GM18951 (cell line): Measurements from ENCODE around the gene PIM3.

Source experiments
- POLR2A ChIP-seq: IDR thresholded peaks from 4 replicates; pipeline ENCODE4 v1.6.1; 2011; ENCODE audit warnings: mild to moderate bottlenecking; ENCODE audit not compliant: insufficient read length, insufficient read depth; ENCODE audit errors: extremely low read depth
- in situ Hi-C: fragments of 300-500 bp; cut with MboI; formaldehyde crosslinking; loops from one replicate; pipeline ENCODE4 v1.12.0; 2022; ENCODE audit warnings: low sequenced_read_pairs, mixed read lengths, inconsistent platforms; ENCODE audit not compliant: unreplicated experiment

The PIM3 gene

DNA sequence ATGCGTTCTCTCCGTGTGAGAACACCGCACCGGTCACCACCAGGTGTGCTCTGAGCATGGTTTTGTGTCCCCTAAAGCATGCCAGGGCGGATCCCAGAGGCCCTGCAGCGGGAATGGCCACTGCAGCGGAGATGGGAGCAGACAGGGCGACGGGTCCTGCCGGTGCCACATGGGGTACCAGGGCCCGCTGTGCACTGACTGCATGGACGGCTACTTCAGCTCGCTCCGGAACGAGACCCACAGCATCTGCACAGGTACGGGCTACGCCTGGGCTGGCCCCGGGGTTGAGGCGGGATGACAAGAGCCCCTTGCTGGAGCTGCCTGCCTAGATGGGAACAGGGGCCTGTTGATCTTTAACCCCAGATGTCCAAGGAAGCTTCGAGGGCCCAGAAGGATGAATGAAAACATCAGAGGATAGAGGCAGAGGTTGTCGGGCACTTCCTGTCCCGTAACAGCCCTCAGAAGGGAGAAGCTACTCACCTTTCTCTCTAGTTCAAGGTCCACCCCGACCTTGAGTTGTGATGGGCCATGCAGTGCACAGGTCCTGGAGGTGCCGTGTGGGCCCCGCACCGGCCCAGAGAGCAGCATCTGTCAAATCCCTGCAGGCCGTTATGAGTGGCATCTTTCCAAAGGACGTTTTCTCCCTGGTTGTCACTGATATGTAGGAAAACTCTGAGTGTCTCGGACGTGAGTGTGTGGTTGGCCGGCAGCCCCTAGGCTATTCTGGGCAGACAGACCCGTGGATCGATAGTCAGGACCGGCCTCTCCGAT is 38.9 kb upstream of the PIM3 start:
- in situ Hi-C loops, result no loop called here

DNA sequence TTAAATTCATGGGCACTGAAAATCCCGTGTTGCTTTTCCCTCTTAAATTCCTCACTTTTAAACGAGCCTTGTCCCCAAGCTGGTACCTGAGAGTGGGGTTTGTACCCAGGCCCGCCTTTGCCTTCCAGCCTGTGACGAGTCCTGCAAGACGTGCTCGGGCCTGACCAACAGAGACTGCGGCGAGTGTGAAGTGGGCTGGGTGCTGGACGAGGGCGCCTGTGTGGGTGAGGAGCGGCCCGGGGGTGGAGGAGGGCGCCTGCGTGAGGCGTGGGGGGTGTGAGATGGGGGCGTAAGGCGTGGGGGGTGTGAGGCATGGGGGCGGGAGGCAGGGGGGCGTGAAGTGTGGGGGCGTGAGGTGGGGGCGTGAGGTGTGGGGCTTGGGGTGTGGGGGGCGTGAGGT is 38.1 kb upstream of the PIM3 start:
- in situ Hi-C loops, result no loop called here
- TF ChIP-seq POLR2A, result no peak

More for the DNA sequence above, 38.9 kb upstream of the PIM3 start:
- TF ChIP-seq POLR2A, result no peak

DNA sequence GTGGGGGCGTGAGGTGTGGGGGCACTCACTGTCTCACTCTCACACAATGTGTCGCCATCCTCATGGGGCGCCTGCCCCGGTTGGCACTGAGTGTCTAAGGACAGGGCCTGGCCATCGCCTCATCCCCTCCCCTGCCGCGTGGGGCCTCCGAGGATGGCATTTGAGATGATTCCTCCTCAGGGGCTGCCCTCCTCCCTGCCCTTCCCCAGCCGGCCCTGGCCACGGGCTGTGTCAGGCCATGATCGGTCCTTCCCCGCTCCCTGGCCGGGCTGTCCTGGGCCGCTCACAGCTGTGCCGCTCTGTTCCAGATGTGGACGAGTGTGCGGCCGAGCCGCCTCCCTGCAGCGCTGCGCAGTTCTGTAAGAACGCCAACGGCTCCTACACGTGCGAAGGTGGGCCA is 37.6 kb upstream of the PIM3 start:
- TF ChIP-seq POLR2A, result no peak
- in situ Hi-C loops, result no loop called here

DNA sequence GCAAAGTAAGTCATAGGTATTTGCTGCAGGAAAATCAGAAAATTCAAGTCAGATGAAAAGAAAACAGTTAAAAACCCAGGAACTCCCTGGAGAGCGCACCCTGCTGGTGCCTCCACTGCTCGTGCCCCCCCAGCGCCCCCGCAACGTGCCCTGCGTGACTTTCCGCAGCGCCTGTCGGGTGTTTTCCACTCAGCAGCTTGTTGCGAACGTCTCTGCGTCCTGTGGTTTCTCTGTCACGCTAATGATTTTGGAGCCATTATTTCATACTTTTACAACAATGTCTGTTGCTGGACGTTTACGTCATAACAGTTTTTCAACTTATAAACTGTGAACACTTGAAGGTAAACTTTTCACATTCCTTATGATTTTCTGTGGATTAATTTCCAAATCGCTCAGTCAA is 37.1 kb upstream of the PIM3 start:
- no peak for TF ChIP-seq POLR2A
- in situ Hi-C loops, result no loop called here

DNA sequence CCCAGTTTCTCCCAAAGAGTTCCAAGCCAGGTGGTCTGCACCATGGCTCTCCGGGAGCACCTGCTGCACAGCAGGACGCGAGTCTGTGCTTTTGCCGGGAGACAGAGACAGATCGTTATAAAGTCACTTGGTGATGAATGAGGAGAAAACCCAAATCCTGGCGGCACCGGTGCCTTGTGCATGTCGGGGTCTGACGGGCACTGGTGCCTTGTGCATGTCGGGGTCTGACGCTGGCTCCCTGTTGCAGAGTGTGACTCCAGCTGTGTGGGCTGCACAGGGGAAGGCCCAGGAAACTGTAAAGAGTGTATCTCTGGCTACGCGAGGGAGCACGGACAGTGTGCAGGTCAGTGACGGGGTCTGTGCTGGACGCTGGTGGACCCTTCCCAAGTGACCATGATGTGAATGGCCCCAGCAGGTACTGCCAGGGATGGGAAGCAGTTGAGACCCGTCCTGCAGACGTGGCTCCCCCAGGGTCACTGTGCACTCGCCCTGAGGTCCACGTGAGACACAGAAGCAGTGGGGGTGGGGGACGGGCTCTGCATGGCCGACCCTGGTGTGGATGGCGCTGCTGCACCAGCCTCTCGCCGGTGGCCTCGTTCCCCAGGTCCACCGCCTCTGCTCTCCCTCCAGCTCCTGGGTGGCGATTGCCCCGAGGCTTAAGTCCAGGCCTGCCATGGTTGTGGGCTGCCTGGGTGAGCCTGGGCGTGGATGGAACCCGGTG is 36.3 kb upstream of the PIM3 start:
- TF ChIP-seq POLR2A, result no peak
- in situ Hi-C loops, result no loop called here

DNA sequence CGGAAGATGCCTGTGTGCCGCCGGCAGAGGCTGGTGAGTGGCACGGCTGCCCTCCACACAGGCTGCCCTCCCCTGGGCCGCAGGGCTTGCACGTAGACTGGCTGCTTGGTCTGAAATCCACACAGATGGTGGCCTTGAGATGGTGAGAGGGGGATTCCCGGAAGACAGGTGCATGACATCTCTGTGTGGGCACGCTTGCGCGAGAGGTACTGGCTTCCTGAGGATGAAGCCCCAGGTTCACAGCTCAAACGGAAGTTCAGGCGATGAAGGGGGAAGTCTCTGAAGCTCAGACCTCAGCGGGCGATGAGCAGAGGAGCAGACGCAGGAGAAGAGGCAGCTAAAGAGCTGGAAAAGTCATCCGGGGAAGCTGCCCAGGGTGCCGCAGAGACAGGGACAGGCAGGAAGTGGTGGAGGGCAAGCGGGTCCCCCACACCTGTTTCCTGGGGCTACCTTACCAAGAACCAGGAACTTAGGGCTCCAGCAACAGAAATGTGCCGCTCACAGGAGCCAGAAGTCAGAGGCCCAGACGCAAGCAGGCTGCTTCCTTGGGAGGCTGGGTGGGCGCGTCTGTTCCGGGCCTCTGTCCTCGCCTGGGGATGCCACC is 34.9 kb upstream of the PIM3 start:
- in situ Hi-C loops, result loop anchor here (25.0 kb wide), 1 partner anchor 287 kb away; the partner anchor contains the start of gene SELENOO
- peak; percentile 61 for TF ChIP-seq POLR2A

DNA sequence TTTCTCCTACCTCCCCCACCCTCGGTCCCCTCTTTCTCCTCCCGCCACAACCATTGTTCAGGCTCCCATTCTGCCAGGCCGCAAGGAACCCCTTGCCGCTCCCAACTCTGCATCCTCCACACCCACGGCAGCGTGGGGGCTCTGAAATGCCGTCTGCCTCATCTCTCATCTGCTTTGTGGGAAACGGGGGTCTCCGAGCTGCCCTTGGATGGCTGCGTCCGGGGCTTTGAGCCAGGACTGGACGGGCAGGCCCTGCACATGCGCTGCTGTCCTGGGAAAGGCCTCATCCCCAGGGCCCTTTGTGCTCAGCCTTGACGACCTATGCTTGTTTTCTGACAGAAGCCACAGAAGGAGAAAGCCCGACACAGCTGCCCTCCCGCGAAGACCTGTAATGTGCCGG is 33.7 kb upstream of the PIM3 start:
- in situ Hi-C loops, result loop anchor here (25.0 kb wide), 1 partner anchor 285 kb away; the partner anchor contains the start of gene SELENOO
- TF ChIP-seq POLR2A, result no peak

DNA sequence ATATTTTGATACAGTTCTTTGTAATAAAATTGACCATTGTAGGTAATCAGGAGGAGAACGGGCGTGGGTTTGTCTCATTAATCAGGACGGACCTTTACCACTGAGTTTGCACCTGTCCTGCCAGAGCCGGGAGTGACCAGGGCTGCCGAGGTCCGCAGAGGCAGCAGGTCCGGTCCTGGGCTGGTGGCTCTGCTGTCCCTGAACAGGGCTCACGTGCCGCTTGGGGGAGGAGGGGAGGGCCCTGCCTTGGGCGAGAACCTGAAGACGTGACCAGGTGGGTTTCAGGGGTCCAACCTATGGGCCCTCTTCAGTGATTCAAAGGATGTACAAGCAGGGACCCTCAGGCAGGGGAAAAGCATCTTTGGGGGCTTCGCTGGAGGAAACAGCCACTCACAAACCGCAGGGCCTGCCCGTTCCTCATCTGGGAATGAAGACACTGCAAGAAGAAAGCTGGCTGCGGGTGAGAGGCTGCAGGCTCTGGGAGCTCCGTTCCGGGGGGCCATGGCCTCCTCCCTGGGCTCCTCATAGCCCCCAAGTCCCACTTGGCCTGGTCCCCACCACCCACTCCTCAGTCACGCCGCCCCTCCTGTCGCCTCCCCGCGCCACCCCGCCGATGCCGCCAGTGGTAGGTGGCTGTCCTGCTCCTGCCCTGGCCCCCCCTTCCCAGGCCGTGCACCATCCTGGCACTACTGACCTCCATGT is 32.9 kb upstream of the PIM3 start:
- TF ChIP-seq POLR2A, result no peak
- in situ Hi-C loops, result loop anchor here (25.0 kb wide), 1 partner anchor 285 kb away; the partner anchor contains the start of gene SELENOO

DNA sequence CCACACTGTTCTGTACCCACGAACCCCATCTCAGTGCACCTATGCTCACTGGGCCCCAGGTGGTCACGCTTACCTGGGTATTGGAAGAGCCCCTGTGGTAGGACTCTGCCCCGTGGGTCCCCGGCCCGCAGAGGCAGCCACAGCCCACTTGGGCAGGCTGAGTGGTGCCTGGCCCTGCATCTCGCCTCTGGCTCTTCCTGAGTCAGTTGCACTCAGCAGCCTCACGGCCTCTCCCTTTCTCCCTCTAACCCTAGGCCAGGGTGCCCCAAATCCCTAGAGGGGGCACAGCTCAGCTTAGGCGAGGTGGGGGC is 32.4 kb upstream of the PIM3 start:
- in situ Hi-C loops, result loop anchor here (25.0 kb wide), 1 partner anchor 284 kb away; the partner anchor contains the start of gene SELENOO
- no peak for TF ChIP-seq POLR2A

DNA sequence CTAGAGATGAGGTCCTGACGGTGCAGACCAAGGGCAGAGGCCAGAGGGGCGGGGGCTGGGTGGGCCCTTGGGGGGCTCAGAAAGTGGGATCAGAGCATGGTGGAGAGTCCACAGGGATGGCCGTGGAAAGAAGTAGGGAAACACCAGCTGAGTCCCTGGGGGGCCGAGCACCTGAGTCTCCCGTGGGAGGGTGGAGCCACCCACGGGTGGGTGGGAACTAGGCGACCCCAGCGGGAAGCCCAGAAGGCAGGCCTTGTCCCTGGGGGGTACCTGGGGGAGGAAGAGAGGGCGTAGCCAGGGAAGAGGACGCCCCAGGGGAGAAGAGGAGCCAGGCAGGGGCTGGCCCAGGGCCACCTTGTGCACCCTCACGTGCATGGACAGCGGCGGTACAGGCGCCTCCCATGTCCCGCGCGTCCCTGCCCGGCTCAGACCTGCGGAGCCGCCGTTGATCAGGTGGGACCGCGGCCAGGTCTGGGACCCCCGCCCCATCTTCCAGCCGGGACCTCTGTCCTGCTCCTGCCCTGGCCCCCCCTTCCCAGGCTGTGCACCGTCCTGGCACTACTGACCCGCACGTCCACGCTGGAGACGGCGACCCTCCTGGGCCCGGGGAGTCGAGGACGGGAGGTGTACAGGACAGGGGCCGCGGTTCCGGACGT is 31.9 kb upstream of the PIM3 start:
- no peak for TF ChIP-seq POLR2A
- in situ Hi-C loops, result loop anchor here (25.0 kb wide), 1 partner anchor 284 kb away; the partner anchor contains the start of gene SELENOO

DNA sequence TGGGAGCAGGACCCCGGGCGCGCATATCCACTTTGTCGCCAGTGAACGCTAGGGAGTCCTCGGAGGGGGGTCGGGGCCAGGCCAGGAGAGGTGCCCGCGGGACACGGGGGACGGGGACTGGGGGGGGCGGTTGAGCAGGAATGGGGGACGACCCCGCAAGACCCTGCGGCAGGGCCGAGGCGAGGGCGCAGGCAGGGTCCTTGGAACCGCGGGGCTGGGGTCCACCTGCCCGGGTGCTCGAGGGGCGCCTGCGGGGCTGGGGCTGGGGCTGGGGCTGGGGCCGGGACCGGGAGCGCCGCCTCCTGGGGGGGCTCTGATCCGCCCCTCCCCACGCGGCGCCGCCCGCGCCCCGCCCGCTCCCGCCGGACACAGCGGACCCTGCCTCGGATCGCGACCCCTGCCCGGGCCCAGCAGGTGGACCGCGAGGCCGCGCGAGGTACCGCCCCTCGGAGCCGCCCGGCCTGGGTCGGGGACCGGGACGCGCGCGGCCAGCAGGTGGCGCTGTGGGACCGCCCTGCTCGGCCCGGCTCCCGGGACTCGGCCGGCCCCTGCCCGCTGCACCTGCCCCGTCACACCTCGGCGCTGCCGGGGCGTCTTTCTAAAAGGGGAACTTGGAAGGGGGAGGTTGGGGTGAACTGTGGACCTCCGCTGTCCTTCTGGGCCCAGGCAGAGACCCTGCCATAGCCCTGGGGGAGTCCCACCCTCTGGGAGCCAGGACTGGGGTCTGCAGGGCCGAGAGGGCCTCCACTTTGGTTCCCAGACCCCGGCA is 31.2 kb upstream of the PIM3 start:
- no peak for TF ChIP-seq POLR2A
- in situ Hi-C loops, result loop anchor here (25.0 kb wide), 1 partner anchor 283 kb away; the partner anchor contains the start of gene SELENOO

DNA sequence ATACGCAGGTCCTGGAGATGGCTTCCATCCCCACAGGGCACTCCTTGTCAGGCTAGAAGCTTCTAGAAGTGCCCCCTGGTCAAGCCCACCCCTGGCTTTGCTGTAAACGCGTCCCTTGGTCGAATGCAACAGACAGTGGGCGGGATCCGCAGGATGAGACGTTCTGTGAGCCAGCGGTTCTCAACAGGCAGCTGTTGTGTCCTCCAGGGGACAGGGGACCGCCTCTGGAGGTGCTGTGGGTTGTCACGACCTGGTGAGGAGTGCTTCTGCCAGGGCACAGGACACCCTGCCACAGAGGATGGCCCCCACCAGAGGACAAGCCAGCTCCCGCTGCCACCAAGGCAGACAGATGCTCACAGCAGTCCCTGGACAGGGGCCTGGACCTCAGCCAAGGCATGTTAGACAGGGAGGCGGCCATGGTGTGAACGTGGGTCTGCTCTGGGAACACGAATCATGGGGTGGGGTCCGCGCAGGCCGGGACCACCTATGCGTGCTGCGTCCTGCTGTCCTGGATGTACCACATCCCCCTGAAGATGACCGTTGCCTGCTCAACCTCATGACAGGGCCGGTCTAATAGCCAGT is 30.5 kb upstream of the PIM3 start:
- in situ Hi-C loops, result loop anchor here (5.0 to 25.0 kb wide), 2 partner anchors 102 to 282 kb away; partner anchors contain the start of gene SELENOO
- TF ChIP-seq POLR2A, result no peak
